ENCODE results near the gene FMO4. TPM values are rescaled to one million over a fixed set of nuclear protein-coding genes. Genes with fewer than 3 reads are reported as not detected.
"Not testable (repeated sequence)": the region's sequence is repeated elsewhere in the genome, so short reads cannot be mapped to it uniquely, and the experiment has no call there.

FMO4 gene
- total RNA-seq, 1 experiment from 2014 or later = 0.63 TPM

GRCh38 chr1:171329251-171329650 is 15.3 kb downstream of the FMO4 start:
- Mint-ChIP-seq H3K4me1 (ENCODE audit: insufficient read depth, unreplicated experiment) (no peaks in the 10 kb centered on the region), H3K36me3 (ENCODE audit: insufficient read depth, unreplicated experiment) (peaks cover 6% of the 10 kb centered on the region), H3K4me3 (ENCODE audit: unreplicated experiment) (no peak overlapping the region), H3K27ac (ENCODE audit: low read depth, unreplicated experiment) (no peak overlapping the region), H3K27me3 (ENCODE audit: insufficient read depth, unreplicated experiment) (no peaks in the 10 kb centered on the region), H3K9me3 (ENCODE audit: unreplicated experiment) (no peaks in the 10 kb centered on the region)
- ChIA-PET POLR2A (no interaction called here), CTCF (no interaction called here)
- BruUV-seq (replicated peaks) = no TSS peak
- no peak for DNase-seq (ENCODE audit: unreplicated experiment)
- no peak for TF ChIP-seq CTCF (IDR thresholded peaks at IDR 0.05; ENCODE audit: unreplicated experiment)
- intact Hi-C loops (cut with micrococcal nuclease) = no loop called here

GRCh38 chr1:171334024-171334640 is 20.1 kb downstream of the FMO4 start:
- ChIA-PET CTCF (interaction anchor here (0.6 to 5.6 kb wide), 6 partner anchors 21 to 151 kb away, joined by 3 to 31 read pairs (median 3); partner anchors contain the start of gene FMO4), POLR2A (interaction anchor here (1.8 to 2.4 kb wide), 2 partner anchors 10 to 20 kb away, joined by 4 to 9 read pairs; partner anchors contain the start of gene FMO4)
- intact Hi-C loops (cut with micrococcal nuclease) = no loop called here
- no TSS peak for BruUV-seq (replicated peaks)
- no peaks in the 10 kb centered on the region for H3K27me3 Mint-ChIP-seq (ENCODE audit: insufficient read depth, unreplicated experiment)
- H3K36me3 Mint-ChIP-seq (ENCODE audit: insufficient read depth, unreplicated experiment) = peaks cover 6% of the 10 kb centered on the region
- no peak overlapping the region for H3K4me3 Mint-ChIP-seq (ENCODE audit: unreplicated experiment)
- H3K9me3 Mint-ChIP-seq (ENCODE audit: unreplicated experiment) = peaks cover under 1% of the 10 kb centered on the region
- DNase-seq (ENCODE audit: unreplicated experiment) = no peak
- H3K4me1 Mint-ChIP-seq (ENCODE audit: insufficient read depth, unreplicated experiment) = no peaks in the 10 kb centered on the region
- TF ChIP-seq CTCF (IDR thresholded peaks at IDR 0.05; ENCODE audit: unreplicated experiment) = no peak
- H3K27ac Mint-ChIP-seq (ENCODE audit: low read depth, unreplicated experiment) = no peak overlapping the region

GRCh38 chr1:171335964-171336363 is 22.0 kb downstream of the FMO4 start:
- POLR2A ChIA-PET = interaction anchor here (2.4 kb wide), 1 partner anchor 22 kb away, joined by 9 read pairs; the partner anchor contains the start of gene FMO4
- CTCF ChIA-PET = interaction anchor here (0.7 to 5.6 kb wide), 7 partner anchors 10 to 1875 kb away, joined by 3 to 31 read pairs (median 3); partner anchors contain the start of genes FMO4 and PRRC2C
- no peaks in the 10 kb centered on the region for H3K36me3 Mint-ChIP-seq (ENCODE audit: insufficient read depth, unreplicated experiment)
- no peaks in the 10 kb centered on the region for H3K4me1 Mint-ChIP-seq (ENCODE audit: insufficient read depth, unreplicated experiment)
- no TSS peak for BruUV-seq (replicated peaks)
- H3K4me3 Mint-ChIP-seq (ENCODE audit: unreplicated experiment) = no peak overlapping the region
- TF ChIP-seq CTCF (IDR thresholded peaks at IDR 0.05; ENCODE audit: unreplicated experiment) = no peak
- DNase-seq (ENCODE audit: unreplicated experiment) = no peak
- peaks cover 7% of the 10 kb centered on the region for H3K9me3 Mint-ChIP-seq (ENCODE audit: unreplicated experiment)
- no peaks in the 10 kb centered on the region for H3K27me3 Mint-ChIP-seq (ENCODE audit: insufficient read depth, unreplicated experiment)
- no peak overlapping the region for H3K27ac Mint-ChIP-seq (ENCODE audit: low read depth, unreplicated experiment)
- intact Hi-C loops (cut with micrococcal nuclease) = no loop called here

GRCh38 chr1:171339345-171339744 is 25.4 kb downstream of the FMO4 start:
- H3K27me3 Mint-ChIP-seq (ENCODE audit: insufficient read depth, unreplicated experiment); DNase-seq (ENCODE audit: unreplicated experiment); POLR2A ChIA-PET; H3K27ac Mint-ChIP-seq (ENCODE audit: low read depth, unreplicated experiment); intact Hi-C loops (cut with micrococcal nuclease); H3K4me3 Mint-ChIP-seq (ENCODE audit: unreplicated experiment); H3K36me3 Mint-ChIP-seq (ENCODE audit: insufficient read depth, unreplicated experiment); BruUV-seq (replicated peaks); H3K4me1 Mint-ChIP-seq (ENCODE audit: insufficient read depth, unreplicated experiment): not testable (repeated sequence)
- H3K9me3 Mint-ChIP-seq (ENCODE audit: unreplicated experiment) = peaks cover 15% of the 10 kb centered on the region
- CTCF ChIA-PET = interaction anchor here (0.6 to 1.5 kb wide), 2 partner anchors 29 to 998 kb away, joined by 3 read pairs; no protein-coding TSS in a partner anchor

All from MCF 10A (cell line).